Measurements from ENCODE around the gene PMS2. TPM values are rescaled to one million over a fixed set of nuclear protein-coding genes. Genes with fewer than 3 reads are reported as not detected.
"Not testable (repeated sequence)": the region's sequence is repeated elsewhere in the genome, so short reads cannot be mapped to it uniquely, and the experiment has no call there.

PMS2 gene
- polyA plus RNA-seq, 1 donor: 10.6 TPM

DNA sequence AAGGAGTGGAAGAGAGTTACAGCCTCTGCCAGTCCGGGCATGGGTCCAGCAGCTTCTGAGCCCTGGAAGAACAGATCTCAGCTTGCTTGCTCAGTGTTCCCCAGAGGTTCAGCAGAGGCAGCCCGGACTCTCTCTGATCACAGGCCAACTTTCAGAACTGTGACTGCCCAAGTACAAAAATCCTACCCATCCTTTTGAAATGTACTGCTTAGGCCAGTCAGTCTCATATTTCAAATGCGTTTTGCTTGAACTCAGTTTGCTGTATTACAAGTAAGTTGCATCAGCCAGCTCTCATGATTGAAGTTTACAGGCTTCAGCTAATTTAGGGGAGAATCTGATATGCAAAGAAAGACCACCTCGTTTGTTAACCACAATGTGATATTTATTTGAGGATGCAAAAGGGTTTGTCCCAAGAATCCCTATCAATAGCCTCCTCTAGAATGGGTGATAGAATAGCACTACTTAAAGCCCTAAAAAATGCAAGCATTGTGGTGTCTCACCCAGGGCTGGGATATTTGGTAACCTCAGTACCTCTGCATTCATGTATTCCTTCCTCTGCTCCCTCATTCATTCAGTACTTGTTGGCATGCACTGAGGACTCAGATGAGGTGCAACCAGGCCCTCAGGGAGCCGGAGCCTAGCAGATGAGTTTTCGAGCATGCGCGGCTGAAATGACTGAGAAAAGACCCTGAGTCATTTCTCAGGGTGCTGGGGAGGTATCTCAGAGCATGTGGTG is 7.2 kb upstream of the PMS2 start:
- peak; percentile 74 for DNase-seq

DNA sequence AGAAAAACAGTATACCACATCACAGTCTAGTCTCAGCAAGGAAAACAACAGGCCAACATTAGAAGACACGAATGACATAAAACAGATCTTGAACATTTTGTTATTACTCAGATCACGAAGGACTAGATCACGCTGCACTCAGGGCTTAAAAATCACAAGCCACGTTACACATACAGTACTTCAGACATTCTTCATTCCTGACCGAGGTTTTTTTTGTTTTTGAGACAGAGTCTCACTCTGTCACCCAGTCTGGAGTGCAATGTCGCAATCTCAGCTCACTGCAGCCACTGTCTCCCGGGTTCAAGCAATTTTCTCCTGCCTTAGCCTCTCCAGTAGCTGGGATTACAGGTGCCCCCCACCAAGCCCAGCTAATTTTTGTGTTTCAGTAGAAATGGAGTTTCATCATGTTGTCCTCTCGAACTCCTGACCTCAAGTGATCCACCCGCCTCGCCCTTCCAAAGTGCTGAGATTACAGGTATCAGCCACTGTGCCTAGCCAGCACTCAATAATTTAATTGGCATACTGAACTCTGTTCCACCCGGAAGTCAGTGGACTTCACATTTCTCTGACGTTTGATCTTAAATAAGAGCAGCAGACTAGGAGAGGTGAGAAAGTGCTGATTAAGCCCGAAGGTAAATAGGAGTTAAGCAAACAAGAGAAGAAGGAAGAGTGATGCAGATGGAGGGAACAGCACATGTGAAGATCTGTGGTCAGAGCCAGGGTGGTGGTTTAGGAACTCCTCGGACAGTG is 3.7 kb upstream of the PMS2 start:
- no peak for DNase-seq

DNA sequence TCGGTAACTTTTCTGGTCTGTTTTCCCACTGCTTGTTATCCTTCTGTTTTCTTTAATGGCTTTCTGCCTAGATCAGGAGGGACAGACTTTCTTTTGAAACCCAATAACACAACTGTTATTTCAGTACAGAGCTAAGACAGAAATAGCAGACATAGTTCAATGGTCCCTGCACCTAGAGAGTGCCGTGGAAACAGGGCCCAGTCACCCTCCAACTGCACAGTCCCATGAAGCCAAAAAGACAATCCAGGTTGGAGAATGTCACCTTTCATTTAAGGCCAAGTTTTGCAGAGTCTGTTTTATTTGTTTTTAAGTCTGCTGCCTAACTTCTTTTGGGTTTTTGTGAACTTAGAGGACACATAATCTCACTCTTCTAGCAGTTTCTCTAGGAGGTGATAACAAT is 2.7 kb upstream of the PMS2 start:
- no peak for DNase-seq

DNA sequence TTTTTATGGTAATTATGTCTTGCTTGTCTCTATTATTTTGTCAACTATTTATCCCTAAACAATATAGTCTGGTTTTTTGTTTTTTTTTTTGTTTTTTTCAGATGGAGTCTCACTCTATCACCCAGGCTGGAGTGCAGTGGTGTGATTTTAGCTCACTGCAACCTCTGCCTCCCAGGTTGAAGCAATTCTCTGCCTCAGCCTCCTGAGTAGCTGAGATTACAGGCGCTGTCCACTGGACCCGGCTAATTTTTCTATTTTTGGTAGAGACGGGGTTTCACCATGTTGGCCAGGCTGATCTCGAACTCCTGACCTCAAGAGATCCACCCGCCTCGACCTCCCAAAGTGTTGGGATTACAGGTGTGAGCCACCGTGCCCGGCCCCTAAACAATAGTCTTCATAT is 1.5 kb upstream of the PMS2 start:
- DNase-seq: not testable (repeated sequence)

DNA sequence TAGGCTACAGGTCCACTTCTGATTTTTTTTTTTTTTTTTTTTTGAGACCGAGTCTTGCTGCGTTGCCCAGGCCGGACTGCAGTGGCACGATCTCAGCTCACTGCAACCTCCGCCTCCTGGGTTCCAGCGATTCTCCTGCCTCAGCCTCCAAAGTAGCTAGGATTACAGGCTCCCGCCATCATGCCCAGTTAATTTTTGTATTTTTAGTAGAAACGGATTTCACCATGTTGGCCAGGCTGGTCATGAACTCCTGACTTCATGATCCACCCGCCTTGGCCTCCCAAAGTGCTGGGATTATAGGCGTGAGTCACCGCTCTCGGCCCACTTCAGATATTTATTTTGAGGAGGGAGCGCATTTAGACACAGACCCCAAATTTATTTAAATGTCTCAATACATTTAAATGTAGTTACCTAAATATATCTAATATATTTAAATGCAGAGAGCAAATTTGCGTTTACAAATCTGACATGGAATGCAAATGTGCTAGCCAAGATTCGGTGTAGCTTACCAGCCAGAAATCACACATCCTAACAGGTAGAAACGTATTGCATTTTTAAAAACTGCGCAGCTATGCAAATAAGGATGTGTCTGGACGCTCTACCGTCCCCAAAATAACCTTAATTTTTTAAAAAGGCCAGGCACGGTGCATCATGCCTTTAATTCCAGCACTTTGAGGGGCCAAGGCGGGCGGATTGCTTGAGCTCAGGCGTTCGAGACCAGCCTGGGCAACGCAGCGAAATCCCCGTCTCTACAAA is 836 bp downstream of the PMS2 start:
- DNase-seq: not testable (repeated sequence)

DNA sequence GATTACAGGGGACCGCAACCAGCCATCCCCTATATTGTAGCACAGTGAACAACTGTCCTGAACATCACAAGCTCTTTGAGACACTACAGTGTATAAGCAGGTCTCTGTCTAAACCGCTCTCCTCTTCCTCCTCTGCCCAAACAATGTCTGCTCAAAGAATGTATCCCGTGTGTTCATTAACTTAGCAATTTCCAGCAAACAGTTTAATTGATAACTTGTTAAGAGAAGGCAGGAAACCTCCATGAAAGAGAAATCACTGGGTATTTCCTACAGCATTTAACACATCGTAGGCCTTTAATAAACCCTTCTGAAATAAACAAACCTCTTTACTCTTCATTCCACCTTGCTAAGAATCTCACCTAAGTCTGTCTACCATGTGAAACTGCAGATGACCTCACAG is 1.5 kb downstream of the PMS2 start:
- no peak for DNase-seq

DNA sequence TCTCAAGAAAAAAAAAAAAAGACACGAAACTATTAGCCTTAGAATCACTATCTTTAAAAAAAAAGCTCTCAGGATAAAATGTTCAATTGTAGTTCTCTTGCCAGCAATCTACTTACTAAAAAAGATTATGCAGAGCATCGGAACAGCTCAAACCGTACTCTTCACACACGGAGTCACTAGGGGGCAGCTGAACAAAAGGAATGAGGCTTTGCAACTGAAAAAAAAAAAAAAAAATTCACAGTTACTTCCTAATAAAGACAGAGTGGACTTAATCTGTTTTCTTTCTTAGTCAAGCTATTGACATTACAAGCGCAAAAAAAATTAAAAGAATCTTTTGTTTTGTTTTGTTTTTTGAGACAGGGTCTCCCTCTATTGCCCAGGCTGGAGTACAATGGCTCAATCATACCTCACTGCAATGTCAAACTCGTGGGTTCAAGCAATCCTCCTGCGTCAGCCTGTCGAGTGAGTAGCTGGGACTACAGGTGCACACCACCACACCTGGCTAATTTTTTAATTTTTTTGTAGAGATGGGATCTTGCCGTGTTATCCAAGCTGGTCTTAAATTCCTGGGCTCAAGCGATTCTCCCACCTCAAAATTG is 11.5 kb downstream of the PMS2 start:
- DNase-seq: peak; percentile 66

DNA sequence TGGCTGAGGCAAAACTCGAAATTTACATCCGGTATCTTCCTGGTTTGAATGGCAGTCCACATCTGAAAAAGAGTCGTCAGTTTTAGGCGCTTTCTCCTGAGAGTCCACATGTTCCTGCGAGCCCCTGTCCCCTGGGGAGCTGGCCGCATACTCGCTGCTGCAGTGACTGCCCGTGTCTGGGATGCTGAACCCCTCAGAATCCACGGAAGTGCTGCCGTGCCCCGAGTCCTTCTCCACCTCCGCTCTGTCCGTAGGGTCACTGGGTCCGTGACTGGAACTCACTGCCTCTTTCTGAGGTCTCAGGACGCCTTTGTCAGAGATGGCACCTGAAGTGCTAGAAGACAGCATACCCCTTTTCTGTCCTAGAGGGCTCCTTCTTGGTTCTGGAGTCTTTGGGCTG is 21.8 kb downstream of the PMS2 start:
- not testable (repeated sequence) for DNase-seq

DNA sequence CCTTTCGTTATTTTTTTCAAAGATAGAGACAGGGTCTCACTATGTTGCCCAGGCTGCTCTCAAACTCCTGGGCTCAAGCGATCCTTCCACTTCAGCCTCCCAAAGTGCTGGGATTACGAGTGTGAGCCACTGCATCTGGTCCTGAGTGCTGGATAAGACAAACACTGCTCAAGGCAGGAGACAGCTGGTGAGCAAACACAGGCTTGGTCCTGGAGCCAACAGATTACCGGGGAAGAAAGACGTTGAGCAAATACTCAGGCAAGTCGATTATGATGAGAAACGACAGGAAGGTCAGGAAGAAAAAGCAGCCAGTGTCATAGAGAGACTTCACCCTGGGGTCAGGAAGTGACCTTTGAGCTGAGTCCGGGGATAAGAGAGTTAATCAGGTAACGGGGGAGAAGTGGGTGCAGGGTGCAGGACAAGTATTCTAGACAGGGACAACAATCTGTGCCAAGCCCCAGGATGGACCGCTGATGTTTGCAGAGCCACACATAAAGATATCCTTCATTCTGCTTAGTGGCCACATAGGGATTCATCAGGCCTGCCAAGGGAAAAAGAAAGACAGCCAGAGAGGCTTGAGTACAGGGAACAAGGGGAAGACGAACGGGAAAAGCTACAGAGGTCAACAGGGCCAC is 29.1 kb downstream of the PMS2 start:
- DNase-seq: not testable (repeated sequence)

DNA sequence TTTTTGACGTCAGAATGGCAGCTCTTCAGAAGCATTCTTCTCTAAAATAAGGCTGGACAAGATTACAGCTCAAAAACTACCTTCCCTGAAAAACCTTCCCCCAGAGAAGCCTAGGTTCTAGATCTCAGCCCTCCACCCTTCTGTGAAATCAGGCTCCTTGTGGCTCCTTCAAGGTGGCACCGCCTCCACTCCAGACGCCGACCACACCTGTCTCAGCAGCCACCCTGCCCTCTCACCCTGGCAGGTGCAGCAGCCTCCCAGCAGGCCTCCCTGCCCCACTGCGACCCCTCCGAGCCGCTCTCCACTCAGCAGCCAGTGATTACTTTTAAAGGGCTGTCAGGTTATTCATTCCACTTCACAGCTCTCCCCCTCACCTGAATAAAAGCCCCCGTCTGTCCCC is 35.3 kb downstream of the PMS2 start:
- not testable (repeated sequence) for DNase-seq

DNA sequence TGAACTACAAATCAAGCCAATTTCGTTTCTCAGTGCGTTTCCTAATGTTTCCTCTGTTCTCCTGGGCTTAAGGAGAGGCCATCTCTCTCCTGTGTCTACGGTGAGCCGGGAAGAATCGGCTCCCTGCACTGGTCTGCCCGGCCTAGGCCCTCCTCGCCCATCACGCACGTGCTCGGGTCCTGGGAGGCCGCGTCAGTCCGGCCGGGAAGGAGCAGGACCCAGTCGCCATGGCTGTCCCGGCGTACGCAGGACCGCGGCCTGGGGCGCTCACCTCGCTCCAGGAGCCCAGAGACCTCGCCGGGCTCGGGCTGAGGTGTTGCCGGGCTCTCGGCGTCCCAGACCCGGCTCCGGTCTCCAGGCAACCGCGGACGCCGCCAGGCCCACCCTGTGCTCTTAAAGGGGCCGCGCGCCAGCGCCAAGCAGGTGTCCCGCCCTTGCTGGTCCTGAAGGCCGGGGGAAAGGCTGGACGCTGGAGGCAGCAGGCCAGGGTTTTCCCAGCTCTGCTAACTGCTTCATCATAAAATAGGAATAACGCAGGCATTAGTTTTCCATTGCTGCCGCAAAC is 38.4 kb downstream of the PMS2 start, which contains the start of gene RSPH10B:
Gene RSPH10B, minus strand, starts transcription at position 343 of the 565 bp plus-strand sequence. CDS start 3,573 bp downstream, outside the sequence.
- DNase-seq: not testable (repeated sequence)

DNA sequence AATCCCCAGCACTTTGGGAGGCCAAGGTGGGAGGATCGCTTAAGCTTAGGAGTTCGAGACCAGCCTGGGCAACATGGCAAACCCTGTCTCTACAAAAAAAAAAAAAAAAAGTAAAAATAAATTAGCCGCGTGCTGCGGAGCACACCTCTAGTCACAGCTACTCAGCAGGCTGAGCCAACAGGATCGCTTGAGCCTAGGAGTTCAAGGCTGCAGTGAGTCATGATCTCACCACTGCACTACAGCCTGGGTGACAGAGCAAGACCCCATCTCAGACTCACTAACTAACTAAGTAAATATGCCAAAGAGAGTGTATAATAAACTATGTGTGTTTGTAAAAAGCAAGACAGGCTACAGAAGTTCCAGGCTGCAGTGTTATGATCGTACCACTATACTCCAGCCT is 45.0 kb downstream of the PMS2 start:
- not testable (repeated sequence) for DNase-seq

DNA sequence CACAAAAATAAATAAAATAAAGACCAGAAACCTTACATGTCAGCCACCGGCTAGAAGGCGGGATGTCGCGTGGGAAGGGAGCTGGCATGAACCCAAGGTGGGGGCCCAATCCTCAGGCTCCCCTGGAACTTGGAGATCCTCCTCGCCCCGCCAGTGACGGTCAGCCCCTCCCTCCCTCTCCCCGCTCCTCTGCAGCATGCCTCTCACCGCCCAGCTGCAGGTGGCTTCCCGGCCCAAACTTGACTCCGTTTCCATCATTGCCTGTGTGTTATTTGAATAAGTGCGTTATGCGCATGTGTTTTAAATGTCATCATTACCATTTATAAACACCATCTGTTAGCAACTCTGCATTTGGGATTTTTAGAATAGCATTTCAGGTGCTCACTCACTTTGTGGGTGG is 45.6 kb downstream of the PMS2 start:
- not testable (repeated sequence) for DNase-seq

DNA sequence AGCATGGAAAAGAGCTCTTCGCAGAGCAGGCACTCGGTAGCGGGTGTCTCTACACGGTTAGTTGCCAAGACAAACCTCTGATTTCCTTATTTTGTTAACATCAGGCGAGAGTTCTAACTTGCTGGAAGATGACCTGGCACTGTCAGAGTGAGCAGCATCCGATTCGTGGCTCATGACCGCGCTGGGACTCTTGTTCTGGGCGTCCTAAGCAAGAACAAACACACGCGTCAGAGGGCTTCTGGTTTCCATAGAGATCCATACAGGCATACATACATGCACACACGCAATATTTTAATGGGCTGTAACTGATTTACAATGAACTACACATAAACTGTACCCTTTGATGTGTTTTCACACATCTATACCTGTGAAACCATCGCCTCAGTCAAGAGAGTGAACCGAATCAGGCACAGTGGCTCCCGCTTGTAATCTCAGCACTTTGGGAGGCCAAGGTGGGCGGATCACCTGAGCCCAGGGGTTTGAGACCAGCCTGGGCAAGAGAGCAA is 73.9 kb downstream of the PMS2 start:
- not testable (repeated sequence) for DNase-seq

DNA sequence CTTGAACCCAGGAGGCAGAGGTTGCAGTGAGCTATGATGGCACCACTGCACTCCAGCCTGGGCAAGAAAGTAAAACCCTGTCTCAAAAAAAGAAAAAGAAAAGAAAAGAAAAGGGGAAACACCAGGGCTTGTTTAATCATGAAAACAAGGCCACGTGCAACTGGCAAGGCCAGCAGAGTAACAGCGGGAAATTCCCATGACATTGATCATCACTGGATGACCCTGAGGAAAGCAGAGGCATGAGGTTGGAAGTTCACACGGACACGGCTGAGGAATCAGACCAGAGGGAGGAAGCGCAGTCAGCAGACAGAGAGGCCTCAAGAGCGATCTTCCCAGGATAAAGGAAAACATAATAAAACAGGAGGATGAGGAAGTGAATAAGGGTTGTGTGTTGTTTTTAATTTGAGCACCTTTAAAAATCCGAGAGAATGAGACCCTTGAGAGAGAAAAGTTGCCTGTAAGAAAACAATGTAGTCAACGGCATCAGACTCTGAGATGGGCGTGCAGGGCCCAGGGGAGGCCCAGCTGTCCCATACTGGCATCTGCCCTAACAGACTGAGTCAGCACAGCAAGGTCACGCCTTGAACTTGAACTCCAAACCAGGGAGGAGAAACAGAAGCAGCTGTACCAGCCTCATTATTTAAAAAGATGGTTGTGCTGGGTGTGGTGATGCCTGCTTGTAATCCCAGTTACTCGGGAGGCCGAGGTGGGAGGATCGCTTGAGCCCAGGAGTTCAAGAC is 76.8 kb downstream of the PMS2 start:
- DNase-seq: not testable (repeated sequence)

DNA sequence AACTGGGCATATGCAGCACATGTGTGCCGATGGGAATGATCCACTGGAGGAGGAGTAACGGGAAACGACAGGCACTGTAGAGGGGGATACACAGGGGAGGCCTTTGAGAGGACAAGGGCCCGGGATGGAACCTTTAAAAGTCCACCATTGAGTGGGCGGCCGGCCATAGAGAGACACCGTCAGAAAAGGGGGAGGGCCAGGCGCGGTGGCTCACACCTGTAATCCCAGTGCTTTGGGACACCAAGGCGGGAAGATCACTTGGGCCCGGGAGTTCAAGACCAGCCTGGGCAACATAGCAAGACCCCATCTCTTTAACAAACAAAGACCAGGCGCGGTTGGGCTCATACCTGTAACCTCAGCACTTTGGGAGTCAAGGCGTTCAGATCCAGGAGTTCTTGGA is 77.6 kb downstream of the PMS2 start:
- peak; percentile 0 for DNase-seq

DNA sequence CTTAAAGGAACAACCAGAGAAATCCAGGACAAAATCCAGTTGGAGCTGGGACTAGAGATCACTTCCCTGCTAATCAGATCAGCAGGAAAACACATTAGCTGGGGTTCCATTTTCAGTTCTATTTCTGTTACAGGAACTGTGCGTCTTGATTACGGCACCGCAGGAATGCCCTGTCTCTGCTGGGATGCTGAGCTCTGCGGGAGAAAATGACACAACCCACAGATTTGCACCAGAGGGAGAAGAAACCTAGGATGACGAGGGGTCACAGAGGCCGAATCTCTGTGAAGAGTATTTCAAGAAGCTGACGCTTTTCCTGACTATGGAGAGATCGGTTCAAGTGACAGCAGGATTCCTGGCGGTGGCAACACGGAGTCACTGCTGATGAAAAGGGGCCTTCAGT is 78.6 kb downstream of the PMS2 start:
- not testable (repeated sequence) for DNase-seq

DNA sequence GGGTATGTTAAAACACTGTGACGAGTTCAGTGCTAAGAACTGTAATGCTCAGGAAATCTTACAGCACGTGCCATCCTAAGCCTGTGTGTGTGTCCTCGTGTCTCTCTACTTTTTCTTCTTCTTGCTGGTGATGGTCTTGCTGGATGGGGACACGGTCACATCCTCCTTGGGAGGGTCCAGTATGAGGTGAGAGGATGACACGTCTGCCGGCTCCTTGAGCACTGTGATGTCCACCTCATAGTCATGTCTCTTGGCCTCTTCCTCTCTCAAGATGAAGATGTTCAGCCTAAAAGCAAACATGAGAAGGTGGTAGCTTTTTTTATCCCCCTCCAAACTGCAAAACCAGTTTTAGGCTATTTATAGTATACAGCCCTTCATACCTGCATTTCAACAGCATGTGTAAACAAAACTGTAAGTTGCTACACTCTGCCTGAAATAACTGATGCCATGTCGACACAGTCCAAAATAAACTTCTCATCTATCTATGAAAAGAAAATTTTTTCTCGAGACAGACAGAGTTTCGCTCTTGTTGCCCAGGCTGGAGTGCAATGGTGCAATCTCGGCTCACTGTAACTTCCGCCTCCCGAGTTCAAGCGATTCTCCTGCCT is 82.5 kb downstream of the PMS2 start:
- not testable (repeated sequence) for DNase-seq

DNA sequence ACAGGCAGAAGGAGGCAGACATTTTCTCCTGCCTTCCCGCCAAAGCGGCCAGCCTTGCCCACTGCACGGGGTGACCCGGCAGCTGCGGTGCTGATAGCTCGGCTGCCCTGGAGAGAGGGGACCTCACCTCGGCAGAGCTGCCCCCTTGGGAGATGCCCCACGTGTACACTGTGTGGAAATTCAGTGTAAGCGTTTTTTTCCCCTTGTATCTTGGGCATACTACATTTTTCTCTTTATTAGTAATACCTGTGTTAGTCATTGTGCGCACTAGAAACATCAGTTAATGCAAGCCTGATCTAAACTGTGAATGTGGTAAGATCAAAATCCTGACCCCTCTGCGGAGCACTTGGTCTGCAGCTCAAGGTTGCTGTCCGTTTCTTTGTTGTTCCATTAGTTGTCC is 84.2 kb downstream of the PMS2 start:
- not testable (repeated sequence) for DNase-seq

DNA sequence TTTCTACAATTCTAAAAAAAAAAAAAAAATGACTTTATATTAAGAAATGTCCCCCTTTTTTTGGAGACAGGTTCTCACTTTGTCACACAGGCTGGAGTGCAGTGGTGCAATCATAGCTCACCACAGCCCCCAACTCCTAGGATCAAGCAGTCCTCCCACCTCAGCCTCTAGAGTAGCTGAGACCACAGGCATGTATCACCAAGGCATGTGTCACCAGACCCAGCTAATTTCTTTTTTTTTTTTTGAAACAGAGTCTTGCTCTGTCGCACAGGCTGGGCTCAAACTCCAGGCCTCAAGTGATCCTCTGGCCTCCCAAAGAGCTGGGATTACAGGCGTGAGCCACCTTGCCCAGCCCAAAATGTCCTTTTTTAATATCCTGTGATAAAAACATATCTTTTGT is 84.7 kb downstream of the PMS2 start:
- not testable (repeated sequence) for DNase-seq

Measured in hindlimb muscle (tissue), 1 donor.